ENCODE measurements around the gene HCRTR1.

Gene HCRTR1

GRCh38 chr1:31576743-31577455, 40.6 kb upstream of the HCRTR1 start:
- H3K27ac Mint-ChIP-seq, result no peak overlapping the region

GRCh38 chr1:31577515-31578192, 39.8 kb upstream of the HCRTR1 start:
- Mint-ChIP-seq H3K27ac (no peak overlapping the region), H3K36me3 (ENCODE audit: low read depth) (no peaks in the 10 kb centered on the region), H3K4me1 (ENCODE audit: low read depth) (peaks cover 3% of the 10 kb centered on the region), H3K4me3 (no peak overlapping the region), H3K9me3 (no peaks in the 10 kb centered on the region), H3K27me3 (ENCODE audit: low read depth) (peaks cover 9% of the 10 kb centered on the region)
- DNase-seq (ENCODE audit: low spot score), result no peak

More at GRCh38 chr1:31576743-31577455, 40.6 kb upstream of the HCRTR1 start:
- H3K4me1 Mint-ChIP-seq (ENCODE audit: low read depth), result peaks cover 3% of the 10 kb centered on the region
- H3K27me3 Mint-ChIP-seq (ENCODE audit: low read depth), result peaks cover 9% of the 10 kb centered on the region
- no peak for DNase-seq (ENCODE audit: low spot score)
- H3K36me3 Mint-ChIP-seq (ENCODE audit: low read depth), result no peaks in the 10 kb centered on the region
- no peak overlapping the region for H3K4me3 Mint-ChIP-seq
- H3K9me3 Mint-ChIP-seq, result no peaks in the 10 kb centered on the region

- H3K4me3 Mint-ChIP-seq, result no peak overlapping the region
- no peaks in the 10 kb centered on the region for H3K36me3 Mint-ChIP-seq (ENCODE audit: low read depth)
- peaks cover 7% of the 10 kb centered on the region for H3K27me3 Mint-ChIP-seq (ENCODE audit: low read depth)
- H3K27ac Mint-ChIP-seq, result no peak overlapping the region
- no peak for DNase-seq (ENCODE audit: low spot score)
- no peaks in the 10 kb centered on the region for H3K9me3 Mint-ChIP-seq
- H3K4me1 Mint-ChIP-seq (ENCODE audit: low read depth), result peaks cover 3% of the 10 kb centered on the region
Measured at GRCh38 chr1:31579374-31579773, 38.1 kb upstream of the HCRTR1 start.

- DNase-seq (ENCODE audit: low spot score), result no peak
- Mint-ChIP-seq H3K27me3 (ENCODE audit: low read depth) (peaks cover 7% of the 10 kb centered on the region), H3K4me1 (ENCODE audit: low read depth) (peaks cover 3% of the 10 kb centered on the region), H3K4me3 (no peak overlapping the region), H3K27ac (no peak overlapping the region), H3K9me3 (no peaks in the 10 kb centered on the region), H3K36me3 (ENCODE audit: low read depth) (no peaks in the 10 kb centered on the region)
Measured at GRCh38 chr1:31580513-31580870, 37.0 kb upstream of the HCRTR1 start.

GRCh38 chr1:31580891-31581603, 36.4 kb upstream of the HCRTR1 start:
- no peak for DNase-seq (ENCODE audit: low spot score)
- no peak overlapping the region for H3K27ac Mint-ChIP-seq

GRCh38 chr1:31581821-31582810, 35.4 kb upstream of the HCRTR1 start:
- peaks cover 4% of the 10 kb centered on the region for H3K27me3 Mint-ChIP-seq (ENCODE audit: low read depth)
- H3K4me3 Mint-ChIP-seq, result no peak overlapping the region
- no peaks in the 10 kb centered on the region for H3K4me1 Mint-ChIP-seq (ENCODE audit: low read depth)
- DNase-seq (ENCODE audit: low spot score), result no peak
- no peak overlapping the region for H3K27ac Mint-ChIP-seq
- no peaks in the 10 kb centered on the region for H3K36me3 Mint-ChIP-seq (ENCODE audit: low read depth)
- H3K9me3 Mint-ChIP-seq, result no peaks in the 10 kb centered on the region

More at GRCh38 chr1:31580891-31581603, 36.4 kb upstream of the HCRTR1 start:
- Mint-ChIP-seq H3K36me3 (ENCODE audit: low read depth) (no peaks in the 10 kb centered on the region), H3K4me1 (ENCODE audit: low read depth) (peaks cover 2% of the 10 kb centered on the region), H3K4me3 (no peak overlapping the region), H3K27me3 (ENCODE audit: low read depth) (peaks cover 7% of the 10 kb centered on the region), H3K9me3 (no peaks in the 10 kb centered on the region)

GRCh38 chr1:31583082-31583994, 34.2 kb upstream of the HCRTR1 start:
- Mint-ChIP-seq H3K27me3 (ENCODE audit: low read depth) (peaks cover 2% of the 10 kb centered on the region), H3K36me3 (ENCODE audit: low read depth) (no peaks in the 10 kb centered on the region), H3K27ac (no peak overlapping the region), H3K9me3 (no peaks in the 10 kb centered on the region), H3K4me3 (no peak overlapping the region), H3K4me1 (ENCODE audit: low read depth) (no peaks in the 10 kb centered on the region)
- no peak for DNase-seq (ENCODE audit: low spot score)

GRCh38 chr1:31583995-31584868, 33.3 kb upstream of the HCRTR1 start:
- Mint-ChIP-seq H3K36me3 (ENCODE audit: low read depth) (no peaks in the 10 kb centered on the region), H3K4me1 (ENCODE audit: low read depth) (peaks cover under 1% of the 10 kb centered on the region), H3K27me3 (ENCODE audit: low read depth) (peaks cover 4% of the 10 kb centered on the region), H3K4me3 (no peak overlapping the region), H3K9me3 (no peaks in the 10 kb centered on the region), H3K27ac (no peak overlapping the region)
- no peak for DNase-seq (ENCODE audit: low spot score)

- Mint-ChIP-seq H3K27ac (no peak overlapping the region), H3K4me3 (no peak overlapping the region), H3K9me3 (no peaks in the 10 kb centered on the region), H3K36me3 (ENCODE audit: low read depth) (no peaks in the 10 kb centered on the region), H3K4me1 (ENCODE audit: low read depth) (peaks cover 1% of the 10 kb centered on the region), H3K27me3 (ENCODE audit: low read depth) (peaks cover 8% of the 10 kb centered on the region)
- DNase-seq (ENCODE audit: low spot score), result no peak
Measured at GRCh38 chr1:31584869-31585735, 32.4 kb upstream of the HCRTR1 start.

- Mint-ChIP-seq H3K9me3 (no peaks in the 10 kb centered on the region), H3K4me1 (ENCODE audit: low read depth) (peaks cover 1% of the 10 kb centered on the region), H3K27ac (no peak overlapping the region), H3K4me3 (no peak overlapping the region), H3K36me3 (ENCODE audit: low read depth) (no peaks in the 10 kb centered on the region), H3K27me3 (ENCODE audit: low read depth) (peaks cover 11% of the 10 kb centered on the region)
- no peak for DNase-seq (ENCODE audit: low spot score)
Measured at GRCh38 chr1:31585736-31586365, 31.6 kb upstream of the HCRTR1 start.

All from T-helper 2 cell treated with Interferon-gamma antibody and Interleukin-4, amounts not matched to agents 5 μg/mL and 100 μg/mL, for 36 hours (primary cell).